ENCODE data around the gene TRIM31.

Gene TRIM31

GRCh38 chr6:30116724-30117123, 3.8 kb upstream of the TRIM31 start:
- TF ChIP-seq ZBTB7A (IDR thresholded peaks at IDR 0.05; ENCODE audit: low read depth) (no peak), MAX (IDR thresholded peaks at IDR 0.05) (no peak), CREB1 (IDR thresholded peaks at IDR 0.05; ENCODE audit: low read depth) (no peak), CEBPB (IDR thresholded peaks at IDR 0.05) (no peak), NFIC (IDR thresholded peaks at IDR 0.05) (no peak), YY1 (IDR thresholded peaks at IDR 0.05; ENCODE audit: low read depth) (no peak), REST (IDR thresholded peaks at IDR 0.05; ENCODE audit: low read depth) (no peak), USF1 (IDR thresholded peaks at IDR 0.05) (no peak), RAD21 (IDR thresholded peaks at IDR 0.05; ENCODE audit: low read depth) (no peak), FOXM1 (IDR thresholded peaks at IDR 0.05; ENCODE audit: borderline replicate concordance, low read depth) (no peak)

GRCh38 chr6:30113841-30114240, 951 bp upstream of the TRIM31 start:
- TF ChIP-seq MAX (IDR thresholded peaks at IDR 0.05) (no peak), YY1 (IDR thresholded peaks at IDR 0.05; ENCODE audit: low read depth) (no peak), CEBPB (IDR thresholded peaks at IDR 0.05) (no peak), RAD21 (IDR thresholded peaks at IDR 0.05; ENCODE audit: low read depth) (no peak), REST (IDR thresholded peaks at IDR 0.05; ENCODE audit: low read depth) (no peak), EGR1 (IDR thresholded peaks at IDR 0.05) (no peak), CREB1 (IDR thresholded peaks at IDR 0.05; ENCODE audit: low read depth) (no peak), NFIC (IDR thresholded peaks at IDR 0.05) (no peak), ZBTB7A (IDR thresholded peaks at IDR 0.05; ENCODE audit: low read depth) (no peak), TAF1 (IDR thresholded peaks at IDR 0.05; ENCODE audit: low read depth) (no peak), TCF12 (IDR thresholded peaks at IDR 0.05; ENCODE audit: low read depth) (no peak)

- no peak for TF ChIP-seq REST (IDR thresholded peaks at IDR 0.05; ENCODE audit: low read depth)
- TF ChIP-seq TCF12 (IDR thresholded peaks at IDR 0.05; ENCODE audit: low read depth): no peak
- TF ChIP-seq CREB1 (IDR thresholded peaks at IDR 0.05; ENCODE audit: low read depth): no peak
- TF ChIP-seq USF1 (IDR thresholded peaks at IDR 0.05): no peak
- TF ChIP-seq RAD21 (IDR thresholded peaks at IDR 0.05; ENCODE audit: low read depth): no peak
- TF ChIP-seq ZBTB7A (IDR thresholded peaks at IDR 0.05; ENCODE audit: low read depth): no peak
- TF ChIP-seq NFIC (IDR thresholded peaks at IDR 0.05): no peak
- TF ChIP-seq TEAD4 (IDR thresholded peaks at IDR 0.05): no peak
- TF ChIP-seq EP300 (IDR thresholded peaks at IDR 0.05; ENCODE audit: borderline replicate concordance): no peak
- no peak for TF ChIP-seq EGR1 (IDR thresholded peaks at IDR 0.05)
- no peak for TF ChIP-seq CEBPB (IDR thresholded peaks at IDR 0.05)
- no peak for TF ChIP-seq MAX (IDR thresholded peaks at IDR 0.05)
Measured at GRCh38 chr6:30112402-30112994, 392 bp downstream of the TRIM31 start.

- TF ChIP-seq CREB1 (IDR thresholded peaks at IDR 0.05; ENCODE audit: low read depth): no peak
- TF ChIP-seq YY1 (IDR thresholded peaks at IDR 0.05; ENCODE audit: low read depth): no peak
- no peak for TF ChIP-seq EP300 (IDR thresholded peaks at IDR 0.05; ENCODE audit: borderline replicate concordance)
- no peak for TF ChIP-seq REST (IDR thresholded peaks at IDR 0.05; ENCODE audit: low read depth)
- no peak for TF ChIP-seq EGR1 (IDR thresholded peaks at IDR 0.05)
- no peak for TF ChIP-seq ZBTB7A (IDR thresholded peaks at IDR 0.05; ENCODE audit: low read depth)
- no peak for TF ChIP-seq FOXM1 (IDR thresholded peaks at IDR 0.05; ENCODE audit: borderline replicate concordance, low read depth)
- TF ChIP-seq TCF12 (IDR thresholded peaks at IDR 0.05; ENCODE audit: low read depth): no peak
- TF ChIP-seq RAD21 (IDR thresholded peaks at IDR 0.05; ENCODE audit: low read depth): no peak
- no peak for TF ChIP-seq MAX (IDR thresholded peaks at IDR 0.05)
- no peak for TF ChIP-seq USF1 (IDR thresholded peaks at IDR 0.05)
- TF ChIP-seq NFIC (IDR thresholded peaks at IDR 0.05): no peak
- no peak for TF ChIP-seq TAF1 (IDR thresholded peaks at IDR 0.05; ENCODE audit: low read depth)
- no peak for TF ChIP-seq TEAD4 (IDR thresholded peaks at IDR 0.05)
- no peak for TF ChIP-seq CEBPB (IDR thresholded peaks at IDR 0.05)
Measured at GRCh38 chr6:30111266-30111856, 1.5 kb downstream of the TRIM31 start.
